GM21526 (cell line): ENCODE measurements around the gene PDE4D.
"Not testable (repeated sequence)": the region's sequence is repeated elsewhere in the genome, so short reads cannot be mapped to it uniquely, and the experiment has no call there.

ENCODE experiments used
- ATAC-seq: cut with Tn5 transposase; IDR thresholded peaks from one replicate; pipeline ENCODE4 v1.9.1; 2021; ENCODE audit warnings: moderate library complexity; ENCODE audit not compliant: unreplicated experiment, low FRiP score

PDE4D gene

GRCh38 chr5:59487772-59488729 lies 405.5 kb downstream of the PDE4D start:
- ATAC-seq = no peak

GRCh38 chr5:59487068-59487686 lies 406.3 kb downstream of the PDE4D start:
- no peak for ATAC-seq

GRCh38 chr5:59486508-59486907 lies 407.0 kb downstream of the PDE4D start:
- ATAC-seq = no peak

- ATAC-seq = no peak
Observed at GRCh38 chr5:59485629-59486439, 407.7 kb downstream of the PDE4D start.

GRCh38 chr5:59485107-59485506 lies 408.4 kb downstream of the PDE4D start:
- ATAC-seq = no peak

- ATAC-seq = no peak
Observed at GRCh38 chr5:59484618-59485017, 408.9 kb downstream of the PDE4D start.

GRCh38 chr5:59483971-59484472 lies 409.5 kb downstream of the PDE4D start:
- ATAC-seq = no peak

- ATAC-seq = no peak
Observed at GRCh38 chr5:59479086-59479485, 414.4 kb downstream of the PDE4D start.

- ATAC-seq = no peak
Observed at GRCh38 chr5:59474324-59474723, 419.2 kb downstream of the PDE4D start.

- ATAC-seq = no peak
Observed at GRCh38 chr5:59473611-59474010, 419.9 kb downstream of the PDE4D start.

GRCh38 chr5:59471463-59471862 lies 422.1 kb downstream of the PDE4D start:
- ATAC-seq = no peak

- ATAC-seq = no peak
Observed at GRCh38 chr5:59467969-59468368, 425.6 kb downstream of the PDE4D start.

GRCh38 chr5:59466271-59466670 lies 427.3 kb downstream of the PDE4D start:
- ATAC-seq = no peak

GRCh38 chr5:59464969-59465368 lies 428.6 kb downstream of the PDE4D start:
- no peak for ATAC-seq

- ATAC-seq = not testable (repeated sequence)
Observed at GRCh38 chr5:59463618-59464166, 429.8 kb downstream of the PDE4D start.

GRCh38 chr5:59462956-59463355 lies 430.6 kb downstream of the PDE4D start:
- ATAC-seq = no peak

- no peak for ATAC-seq
Observed at GRCh38 chr5:59460368-59461153, 433.0 kb downstream of the PDE4D start.

- ATAC-seq = no peak
Observed at GRCh38 chr5:59458966-59459729, 434.4 kb downstream of the PDE4D start.

- no peak for ATAC-seq
Observed at GRCh38 chr5:59458321-59458720, 435.2 kb downstream of the PDE4D start.
